NCI-H2029 treated with DMSO at 0.1 percent for 48 hours (cell line): Measurements from ENCODE around the gene PLEKHM3.
"Not testable (repeated sequence)": the region's sequence is repeated elsewhere in the genome, so short reads cannot be mapped to it uniquely, and the experiment has no call there.

Experiments used
- DNase-seq: peaks from one replicate; lab custom pipeline; 2025; lab: John Stamatoyannopoulos, UW

PLEKHM3 gene

GRCh38 chr2:207825045-207825954 is 200.0 kb downstream of the PLEKHM3 start:
- no peak for DNase-seq

- DNase-seq: no peak
Observed at GRCh38 chr2:207823865-207824264, 201.5 kb downstream of the PLEKHM3 start.

DNA sequence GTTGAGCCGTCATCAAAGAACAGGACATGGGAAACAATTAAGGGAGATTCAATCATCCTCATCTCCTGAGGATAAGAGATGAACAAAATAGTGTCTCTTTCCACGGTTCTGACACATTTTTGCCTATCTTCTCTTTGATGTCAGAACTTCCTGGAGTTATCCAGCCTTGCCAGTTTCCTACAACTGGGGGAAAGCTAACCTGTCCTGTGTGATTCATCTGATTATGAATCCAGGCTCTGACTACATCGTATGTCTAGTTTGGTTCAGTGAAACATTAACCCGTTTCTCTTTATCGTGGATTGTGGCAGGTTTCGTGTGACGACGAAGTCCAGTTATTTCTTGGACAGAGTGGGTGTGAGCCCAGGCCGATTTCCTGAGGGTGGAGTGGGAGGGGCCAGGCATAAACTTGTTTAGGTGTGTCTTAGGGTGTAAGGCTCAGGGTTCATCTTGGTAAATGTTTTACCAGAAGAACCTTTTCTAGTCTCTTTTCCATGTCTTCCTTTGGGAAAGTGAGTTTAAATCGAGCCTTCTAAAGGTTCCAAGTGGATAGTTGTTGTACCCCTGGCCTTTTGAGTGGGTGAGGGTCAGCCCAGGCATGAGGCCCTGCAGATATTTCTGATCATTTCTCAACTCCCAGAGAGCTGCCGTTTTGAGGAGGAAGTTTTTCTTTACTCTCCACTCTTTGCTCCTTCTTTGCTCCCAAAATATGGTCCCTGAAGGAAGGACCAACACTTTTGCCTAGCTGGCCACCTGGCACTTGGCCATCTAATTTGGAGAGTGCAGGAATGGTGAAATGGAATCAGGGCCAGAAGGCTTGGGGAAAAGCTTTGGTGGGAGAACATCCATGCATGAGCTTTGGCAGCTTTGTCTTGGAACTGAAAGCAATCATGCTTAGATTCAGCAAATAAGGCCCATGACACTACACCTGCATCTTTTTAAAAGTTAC is 205.2 kb downstream of the PLEKHM3 start:
- DNase-seq: no peak

DNA sequence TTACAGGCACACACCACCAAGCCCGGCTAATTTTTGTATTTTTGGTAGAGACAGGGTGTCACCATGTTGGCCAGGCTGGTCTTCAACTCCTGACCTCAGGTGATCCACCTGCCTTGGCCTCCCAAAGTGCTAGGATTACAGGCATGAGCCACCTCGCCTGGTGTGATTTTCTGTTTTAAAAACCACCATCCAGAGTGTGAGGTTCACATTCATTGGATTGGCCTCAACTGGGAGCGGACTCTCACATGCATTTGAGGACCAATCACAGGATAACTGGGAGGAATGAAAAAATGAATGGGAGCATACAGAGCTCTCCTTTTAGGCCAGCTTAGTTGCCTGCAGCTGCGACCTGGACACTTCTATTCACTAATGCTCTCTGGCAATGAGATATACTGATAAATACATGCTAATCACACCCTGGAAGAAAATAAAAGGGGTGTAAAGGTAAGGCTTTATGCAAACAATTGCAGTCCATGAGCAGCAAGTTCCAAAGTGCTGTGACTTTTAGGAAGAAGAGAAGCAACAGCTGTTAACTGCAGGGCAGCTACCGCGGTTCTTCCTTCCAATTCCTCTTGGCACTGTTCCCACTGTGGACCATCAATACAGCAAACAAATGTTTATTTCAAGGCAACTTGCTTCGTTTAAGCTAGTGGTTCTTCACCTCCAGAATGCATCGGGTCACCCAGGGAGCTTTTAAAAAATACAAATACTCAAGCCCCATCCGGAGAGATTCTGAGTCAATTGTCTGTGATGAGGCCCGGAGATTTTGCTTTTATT is 206.1 kb downstream of the PLEKHM3 start:
- no peak for DNase-seq

DNA sequence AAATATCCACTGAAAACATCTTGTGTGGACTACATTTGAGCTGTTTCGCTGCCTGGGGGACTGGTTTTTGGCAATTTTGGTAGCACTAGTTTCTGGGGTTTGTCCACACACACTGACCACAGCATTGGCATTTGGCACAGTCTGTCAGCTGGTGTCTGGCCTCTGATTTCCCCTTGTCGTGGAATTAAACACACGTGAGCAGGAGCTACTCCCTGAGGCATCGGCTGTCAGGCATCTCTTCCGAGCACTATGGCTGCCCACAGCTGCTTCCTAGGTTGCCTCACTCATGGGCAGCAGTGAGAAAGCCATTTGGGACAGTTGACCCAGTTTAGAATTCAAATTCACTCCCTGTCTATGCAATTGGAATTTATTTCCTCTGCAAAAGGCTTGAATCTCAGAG is 208.8 kb downstream of the PLEKHM3 start:
- no peak for DNase-seq

DNA sequence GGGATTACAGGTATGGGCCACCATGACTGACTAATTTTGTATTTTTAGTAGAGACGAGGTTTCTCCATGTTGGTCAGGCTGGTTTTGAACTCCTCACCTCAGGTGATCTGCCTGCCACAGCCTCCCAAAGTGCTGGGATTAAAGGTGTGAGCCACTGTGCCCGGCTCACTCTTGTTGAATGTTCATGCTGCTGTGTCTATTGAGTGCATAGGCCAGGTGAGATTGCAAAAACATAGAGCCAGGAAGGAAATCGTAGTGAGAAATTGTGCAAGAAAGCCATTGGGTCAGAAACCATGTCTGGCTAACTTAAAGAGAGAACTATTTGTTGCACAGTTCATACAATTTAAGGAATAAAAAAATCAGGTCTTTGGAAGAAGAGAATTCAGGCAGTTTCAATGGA is 210.1 kb downstream of the PLEKHM3 start:
- no peak for DNase-seq

DNA sequence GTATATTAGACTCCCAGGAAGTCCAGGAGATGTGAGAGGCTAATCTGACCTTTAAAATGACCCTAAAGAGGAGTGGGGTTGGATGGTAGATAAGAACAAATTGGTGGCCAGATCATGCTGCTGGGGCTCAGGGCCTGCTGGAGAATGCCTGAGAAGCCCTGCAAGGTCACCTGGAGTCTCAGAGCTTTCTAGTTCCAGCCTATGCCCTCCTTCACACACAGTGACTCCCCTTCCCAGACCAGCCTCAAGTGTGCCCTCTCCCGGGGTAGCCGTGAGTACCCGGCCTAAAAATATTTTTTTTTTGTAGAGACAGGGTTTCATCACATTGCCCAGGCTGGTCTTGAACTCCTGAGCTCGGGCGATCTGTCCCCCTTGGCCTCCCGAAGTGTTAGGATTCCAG is 211.4 kb downstream of the PLEKHM3 start:
- DNase-seq: no peak

GRCh38 chr2:207813221-207813916 is 212.0 kb downstream of the PLEKHM3 start:
- no peak for DNase-seq

- DNase-seq: no peak
Observed at GRCh38 chr2:207812726-207813080, 212.6 kb downstream of the PLEKHM3 start.

DNA sequence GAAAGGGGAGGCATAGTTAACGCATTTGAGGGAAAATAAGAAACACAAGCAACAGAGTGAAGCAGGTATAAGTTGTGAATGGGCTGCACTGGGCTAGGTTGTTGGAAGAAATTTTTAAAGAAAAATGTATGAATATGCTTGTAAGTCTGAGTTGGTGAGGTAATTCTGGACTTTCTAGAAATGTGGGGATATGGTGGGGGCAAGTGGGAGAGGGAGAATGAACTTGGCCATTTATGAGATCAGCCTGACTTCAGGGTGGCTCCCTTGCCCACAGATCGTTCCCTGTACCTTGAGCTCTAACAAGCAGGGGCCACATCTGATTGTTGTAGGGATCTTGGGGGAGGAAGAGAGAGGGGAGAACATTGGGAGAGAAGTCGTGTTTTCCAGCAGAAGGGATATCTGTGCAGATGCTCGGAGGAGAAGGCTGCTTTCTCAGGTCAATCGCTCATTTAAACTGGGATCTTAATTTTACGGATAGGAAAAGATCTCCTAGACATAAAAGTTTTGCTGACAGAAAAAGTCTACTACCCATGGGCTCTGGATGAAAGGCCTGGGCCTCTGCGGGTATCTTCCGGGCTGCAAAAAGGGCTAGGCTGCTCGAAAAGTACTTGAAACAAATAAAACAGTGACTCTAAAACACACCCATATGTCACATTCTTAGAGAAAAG is 213.1 kb downstream of the PLEKHM3 start:
- DNase-seq: no peak

DNA sequence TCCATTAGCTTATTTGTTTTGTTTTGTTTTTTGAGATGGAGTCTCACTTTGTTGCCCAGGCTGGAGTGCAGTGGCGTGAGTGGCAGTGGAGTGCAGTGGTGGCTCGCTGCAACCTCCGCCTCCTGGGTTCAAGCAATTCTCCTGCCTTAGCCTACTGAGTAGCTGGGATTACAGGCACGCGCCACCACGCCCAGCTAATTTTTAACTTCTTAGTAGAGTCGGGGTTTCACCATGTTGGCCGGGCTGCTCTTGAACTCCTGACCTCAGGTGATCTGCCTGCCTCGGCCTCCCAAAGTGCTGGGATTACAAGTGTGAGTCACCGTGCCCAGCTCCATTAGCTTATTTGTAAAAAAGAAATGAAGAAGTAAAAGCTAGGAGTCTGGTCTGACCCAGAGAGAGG is 213.7 kb downstream of the PLEKHM3 start:
- not testable (repeated sequence) for DNase-seq

DNA sequence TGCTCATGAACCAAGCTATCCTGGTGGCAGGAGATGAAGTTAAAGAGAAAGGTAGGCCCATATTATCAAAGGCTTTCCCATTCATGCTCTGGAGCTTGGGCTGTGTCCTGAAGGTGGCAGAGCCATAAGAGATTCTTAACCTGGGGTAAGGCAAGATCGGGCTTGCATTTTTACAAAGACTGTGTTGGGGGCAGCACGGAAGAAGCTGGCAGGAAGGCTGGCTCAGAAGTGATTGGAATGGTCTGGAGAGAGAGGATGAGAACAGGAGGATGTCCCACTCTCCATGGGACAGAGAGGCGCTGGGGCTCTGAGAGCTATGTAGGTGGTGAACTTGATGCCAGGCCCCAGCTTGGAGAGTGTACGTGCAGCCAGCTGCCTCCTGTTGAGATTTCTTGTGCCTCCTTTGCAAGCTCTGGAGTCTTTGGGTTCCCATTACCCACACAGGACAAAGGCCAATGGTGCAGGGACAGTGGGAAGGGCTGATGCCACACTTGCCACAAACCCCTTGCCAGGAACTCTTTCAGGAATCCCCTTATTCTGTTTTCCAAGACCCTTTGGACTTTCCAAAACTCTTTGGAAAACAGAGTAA is 215.0 kb downstream of the PLEKHM3 start:
- no peak for DNase-seq

- DNase-seq: no peak
Observed at GRCh38 chr2:207808119-207808518, 217.2 kb downstream of the PLEKHM3 start.

GRCh38 chr2:207807516-207807915 is 217.8 kb downstream of the PLEKHM3 start:
- no peak for DNase-seq

DNA sequence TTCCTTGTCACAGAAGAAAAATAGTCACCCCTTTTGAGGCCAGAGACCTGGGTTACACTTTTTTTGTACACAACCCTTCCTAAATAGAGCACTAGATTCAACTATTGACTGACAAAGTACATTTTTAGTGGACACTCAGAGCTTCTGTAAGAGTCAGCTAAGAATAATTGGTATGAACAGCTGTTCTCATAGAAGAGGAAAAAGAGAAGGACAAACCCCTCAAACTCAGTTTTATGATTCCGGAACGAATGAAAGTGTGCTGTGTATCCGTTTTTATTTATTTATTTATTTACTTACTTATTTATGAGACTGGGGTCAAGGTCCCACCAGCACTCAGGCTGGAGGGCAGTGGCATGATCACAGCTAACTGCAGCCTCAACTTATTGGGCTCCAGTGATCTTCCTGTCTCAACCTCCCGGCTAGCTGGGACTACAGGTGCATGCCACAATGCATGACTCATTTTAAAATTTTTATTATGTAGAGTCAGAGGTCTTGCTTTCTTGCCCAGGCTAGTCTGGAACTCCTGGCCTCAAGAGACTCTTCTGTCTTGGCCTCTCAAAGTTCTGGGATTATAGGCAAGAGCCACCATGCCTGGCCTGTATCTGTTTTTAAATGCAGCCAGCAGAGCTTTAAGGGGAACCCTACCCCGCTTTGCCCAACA is 219.6 kb downstream of the PLEKHM3 start:
- no peak for DNase-seq

DNA sequence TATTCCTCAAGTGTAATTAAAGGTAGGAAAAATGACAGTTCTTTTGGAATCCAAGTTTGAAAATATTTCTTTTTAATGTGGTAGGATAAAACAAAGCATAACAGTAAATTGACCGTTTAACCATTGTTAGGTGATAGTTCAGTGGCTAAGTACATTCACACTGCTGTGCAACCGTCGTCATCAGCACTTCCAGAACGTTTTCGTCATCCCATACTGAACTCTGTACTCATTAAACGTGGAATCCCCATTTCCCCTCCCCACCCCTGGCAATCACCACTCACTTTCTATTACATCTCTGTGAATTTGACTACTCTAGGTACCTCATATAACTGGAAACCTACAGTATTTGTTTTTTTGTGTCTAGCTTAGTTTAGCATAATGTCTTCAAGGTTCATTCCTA is 222.7 kb downstream of the PLEKHM3 start:
- DNase-seq: no peak

- no peak for DNase-seq
Observed at GRCh38 chr2:207801259-207801658, 224.1 kb downstream of the PLEKHM3 start.

- peak; percentile 84 for DNase-seq
Observed at GRCh38 chr2:207796585-207797350, 228.6 kb downstream of the PLEKHM3 start.

- no peak for DNase-seq
Observed at GRCh38 chr2:207792244-207792785, 233.0 kb downstream of the PLEKHM3 start.
